GM19438 (cell line): ENCODE results near the gene CFAP221.

ENCODE experiments used
- ATAC-seq: cut with Tn5 transposase; IDR thresholded peaks from one replicate; pipeline ENCODE4 v1.9.1; 2021; ENCODE audit warnings: low read depth; ENCODE audit not compliant: unreplicated experiment

Gene CFAP221

DNA sequence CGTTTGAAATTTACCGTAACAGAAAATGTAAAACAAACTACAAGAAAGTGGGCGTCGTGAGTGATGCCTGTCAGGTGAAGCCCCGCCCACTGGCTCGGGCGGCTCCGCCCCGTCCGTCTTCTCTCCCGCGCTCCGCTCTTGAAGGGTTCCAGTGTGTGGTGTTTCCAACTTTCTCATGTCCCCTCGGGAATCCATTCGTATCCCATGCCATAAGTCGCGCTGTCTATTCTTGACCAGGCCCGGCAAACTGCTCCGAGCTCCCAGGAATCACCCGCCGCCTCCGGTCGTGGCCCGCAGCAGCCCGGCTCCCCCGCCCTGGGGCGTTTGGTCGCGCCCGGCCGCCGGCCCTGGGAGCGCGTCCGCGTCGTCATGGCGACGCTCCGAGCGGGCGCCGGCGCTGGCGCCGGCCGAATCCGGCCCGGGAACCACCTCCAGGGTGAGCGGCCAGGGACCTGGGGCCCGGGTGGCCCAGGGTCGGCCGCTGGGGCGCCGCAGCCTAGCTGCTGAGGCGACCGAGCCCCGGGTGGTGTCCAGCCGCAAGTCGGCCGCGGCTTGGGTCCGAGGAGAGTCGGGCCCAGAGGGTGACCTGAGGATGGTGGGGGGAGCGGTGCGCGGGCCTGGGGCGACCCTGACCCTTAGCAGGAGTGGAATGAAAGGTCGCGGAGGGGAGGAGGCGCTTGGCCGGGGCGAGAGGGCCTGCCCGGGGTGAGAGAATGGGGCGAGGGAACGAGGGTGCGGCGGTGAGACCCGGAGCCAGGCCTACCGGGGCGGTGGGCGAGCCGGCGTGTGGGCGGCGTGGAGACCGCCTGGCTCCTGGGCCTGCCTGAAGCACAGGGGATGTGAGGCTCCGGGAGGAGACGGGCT, at the start of gene CFAP221:
Gene CFAP221 (plus strand): TSS at position 375 of the 864 bp plus-strand sequence. CDS start 1,683 bp downstream, outside the sequence.
- peak; percentile 93 for ATAC-seq

DNA sequence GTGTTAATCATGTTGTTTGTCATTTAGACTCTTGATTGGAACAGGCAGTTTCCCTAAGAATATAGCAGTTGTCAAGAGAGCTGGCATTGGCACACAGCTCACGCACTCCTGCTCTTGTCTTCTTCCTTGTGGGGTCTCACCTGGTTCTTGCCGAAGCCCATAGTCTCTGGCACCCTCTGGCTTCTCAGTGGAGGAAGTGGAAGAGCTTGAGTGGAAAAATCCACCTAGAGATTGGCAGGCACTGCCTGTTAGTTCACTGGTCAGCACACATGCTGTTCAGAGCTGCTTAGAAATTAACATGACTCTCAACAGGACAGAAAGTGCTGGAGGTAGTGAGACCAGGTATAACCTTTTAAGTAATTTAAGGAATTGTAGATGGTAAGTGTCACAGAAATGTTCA, 48.3 kb upstream of the CFAP221 start:
- no peak for ATAC-seq

GRCh38 chr2:119496682-119497081, 47.6 kb upstream of the CFAP221 start:
- ATAC-seq = no peak

- no peak for ATAC-seq
Observed at GRCh38 chr2:119508756-119509155, 35.5 kb upstream of the CFAP221 start.

GRCh38 chr2:119511989-119512388, 32.3 kb upstream of the CFAP221 start:
- ATAC-seq = no peak

DNA sequence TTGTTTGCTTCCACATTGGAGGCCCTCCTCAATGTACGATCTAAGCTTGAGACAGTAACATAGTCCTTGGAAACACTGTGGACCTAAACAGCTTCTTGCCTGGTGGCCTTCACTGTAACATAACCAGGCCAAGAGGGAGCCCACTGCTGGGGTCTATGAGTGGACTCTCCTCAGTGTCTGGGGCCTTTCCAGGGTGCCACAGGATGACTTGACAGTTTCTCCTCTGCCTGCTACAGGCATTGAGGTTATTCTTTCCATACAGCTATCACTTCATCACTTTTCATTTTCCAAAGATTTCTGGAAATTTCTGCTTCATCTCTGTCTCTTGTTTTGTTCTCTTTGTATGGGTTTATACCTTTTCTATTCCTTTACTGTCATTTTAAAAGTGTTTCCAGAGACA, 31.3 kb upstream of the CFAP221 start:
- ATAC-seq = no peak

DNA sequence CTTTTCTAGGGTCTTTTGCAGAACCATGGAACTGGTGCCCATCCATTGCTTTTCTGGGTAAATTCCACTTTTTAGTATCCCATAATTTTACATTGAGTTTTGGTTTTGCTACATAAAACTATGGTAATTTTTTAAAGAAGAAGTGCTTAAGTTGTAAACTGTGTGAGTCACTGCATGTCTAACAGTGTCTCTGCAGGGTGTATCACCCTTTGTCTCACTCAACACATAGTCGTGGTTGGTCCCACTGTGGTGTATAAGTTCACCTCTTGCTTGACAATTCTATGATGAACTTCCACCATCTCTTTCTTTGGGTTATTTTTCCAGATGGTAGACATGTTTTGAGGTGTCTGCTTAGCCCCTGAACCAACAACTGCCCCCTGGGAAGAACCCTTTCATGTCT, 30.4 kb upstream of the CFAP221 start:
- no peak for ATAC-seq

DNA sequence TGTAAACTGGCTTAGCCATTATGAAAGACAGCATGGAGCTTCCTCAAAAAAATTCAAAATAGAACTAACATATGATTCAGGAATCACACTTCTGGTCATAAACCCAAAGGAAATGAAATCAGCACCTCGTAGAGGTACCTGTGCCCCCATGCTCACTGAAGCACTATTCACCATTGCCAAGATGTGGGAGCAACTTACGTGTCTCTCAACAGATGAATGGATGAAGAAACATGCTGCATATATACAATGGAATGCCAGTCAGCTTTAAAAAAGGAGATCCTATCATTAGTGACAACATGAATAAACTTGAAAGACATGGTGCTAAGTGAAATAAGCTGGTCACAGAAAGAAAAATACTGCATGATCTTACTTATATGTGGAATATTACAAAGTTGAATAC, 28.1 kb upstream of the CFAP221 start:
- no peak for ATAC-seq

- ATAC-seq = peak; percentile 70
Observed at GRCh38 chr2:119517433-119517832, 26.8 kb upstream of the CFAP221 start.

GRCh38 chr2:119518401-119519056, 25.7 kb upstream of the CFAP221 start:
- no peak for ATAC-seq

DNA sequence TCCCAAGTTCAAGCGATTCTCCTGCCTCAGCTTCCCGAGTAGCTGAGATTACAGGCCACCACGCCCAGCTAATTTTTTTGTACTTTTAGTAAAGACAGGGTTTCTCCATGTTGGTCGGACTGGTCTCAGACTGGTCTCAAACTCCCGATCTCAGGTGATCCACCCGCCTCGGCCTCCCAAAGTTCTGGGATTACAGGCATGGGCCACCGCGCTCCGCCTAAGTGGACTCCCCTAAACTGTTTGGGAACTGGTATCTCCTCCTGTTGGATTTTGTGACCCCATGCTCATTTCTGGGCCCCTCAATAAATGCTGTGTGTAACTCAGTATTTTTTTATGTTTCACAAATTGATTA, 25.2 kb upstream of the CFAP221 start:
- no peak for ATAC-seq

- no peak for ATAC-seq
Observed at GRCh38 chr2:119520696-119521432, 23.4 kb upstream of the CFAP221 start.

DNA sequence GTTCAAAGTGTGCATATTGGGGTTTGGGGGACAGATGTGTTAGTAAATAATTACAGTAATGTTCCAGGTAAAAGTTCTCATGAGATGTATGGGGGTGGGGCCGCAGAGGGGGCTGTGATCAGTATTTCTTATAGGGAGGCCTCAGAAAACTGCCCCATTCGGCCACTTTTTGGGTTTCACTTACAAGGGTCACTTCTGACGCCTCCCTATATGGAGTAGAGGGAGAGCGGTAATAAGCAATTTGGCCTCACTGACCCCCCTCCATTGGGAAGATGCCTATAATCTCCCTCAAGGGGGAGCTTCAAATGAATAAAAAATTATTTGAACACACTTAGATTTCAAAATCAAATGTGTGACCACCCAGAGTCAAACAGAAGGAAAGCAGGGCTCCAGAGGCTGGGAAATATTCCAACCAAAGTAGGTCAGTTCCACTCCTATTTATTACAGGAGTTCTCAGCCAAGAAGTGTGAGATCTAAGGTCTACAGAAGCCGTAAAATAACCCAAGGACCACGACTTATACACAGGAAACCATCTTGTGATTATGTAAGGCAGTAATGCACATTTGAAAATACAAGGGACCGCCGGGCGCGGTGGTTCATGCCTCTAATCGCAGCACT, 22.7 kb upstream of the CFAP221 start:
- no peak for ATAC-seq

DNA sequence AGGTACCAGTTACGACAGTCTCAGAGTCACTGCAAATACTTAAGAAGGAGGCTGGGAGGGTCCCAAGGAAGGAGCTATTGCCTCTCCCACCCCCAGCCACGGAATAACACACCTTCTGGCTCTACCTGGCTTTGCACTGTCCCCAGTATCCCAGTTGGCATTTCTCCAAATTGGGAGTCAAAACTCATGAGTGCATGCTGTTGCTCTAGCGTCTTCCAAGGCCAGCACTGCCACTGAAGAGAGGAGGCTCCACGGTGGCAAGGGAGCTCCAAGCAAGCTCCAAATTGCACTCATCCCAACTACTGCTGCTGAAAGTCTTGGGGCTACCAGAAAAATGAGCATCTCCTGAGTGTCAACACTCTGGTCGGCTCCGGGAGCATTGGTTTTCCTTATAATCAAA, 21.6 kb upstream of the CFAP221 start:
- ATAC-seq = no peak

DNA sequence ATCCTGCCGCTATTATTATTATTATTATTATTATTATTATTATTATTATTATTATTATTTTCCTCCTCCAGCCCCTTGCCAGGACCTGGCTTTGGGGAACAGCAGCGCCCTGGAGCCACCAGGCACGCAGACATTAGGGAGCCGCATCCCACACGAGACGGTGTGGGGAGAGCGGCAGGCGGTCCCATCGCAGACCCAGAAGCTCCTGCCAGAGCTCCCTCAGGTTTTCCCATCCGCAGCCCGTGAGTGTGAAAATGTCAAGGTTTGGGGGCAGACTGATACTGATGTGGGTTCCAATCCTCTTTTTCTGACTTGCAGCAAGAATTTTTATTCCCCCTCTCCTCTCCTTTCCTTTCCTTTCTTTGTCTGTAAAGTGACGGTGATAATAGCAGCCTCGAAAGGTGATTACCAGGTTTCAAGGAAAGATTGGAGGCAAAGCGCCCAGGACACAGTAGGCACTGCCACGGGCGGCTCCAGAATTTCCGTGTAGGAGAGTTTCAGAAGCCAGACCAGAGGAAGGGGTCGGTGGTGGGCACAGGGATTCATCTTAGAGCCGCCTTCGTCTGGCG, 20.8 kb upstream of the CFAP221 start:
- no peak for ATAC-seq

- ATAC-seq = no peak
Observed at GRCh38 chr2:119523952-119524694, 20.1 kb upstream of the CFAP221 start, which contains the start of gene SCTR. TSS of gene SCTR (minus strand) at chr2:119524483. CDS start at chr2:119524226, 257 bp downstream.

DNA sequence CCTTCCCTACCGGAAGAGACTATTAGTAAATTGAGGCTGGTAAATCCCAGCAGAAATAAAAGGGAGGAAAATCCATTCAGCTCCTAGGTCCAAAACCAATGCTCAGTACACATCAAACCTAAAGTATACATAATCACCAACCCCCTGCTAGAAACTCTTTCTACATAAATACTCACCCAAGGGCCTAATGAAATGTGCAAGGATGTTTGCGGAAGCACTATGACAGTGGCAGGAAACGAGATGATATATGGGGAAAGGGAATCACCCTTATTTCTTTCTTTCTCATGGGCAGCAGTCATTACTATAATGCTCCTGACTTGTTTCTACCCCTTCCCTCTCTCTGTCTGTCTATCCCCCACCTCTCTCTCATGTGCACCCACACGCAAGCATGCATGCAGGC, 18.6 kb upstream of the CFAP221 start:
- ATAC-seq = no peak

DNA sequence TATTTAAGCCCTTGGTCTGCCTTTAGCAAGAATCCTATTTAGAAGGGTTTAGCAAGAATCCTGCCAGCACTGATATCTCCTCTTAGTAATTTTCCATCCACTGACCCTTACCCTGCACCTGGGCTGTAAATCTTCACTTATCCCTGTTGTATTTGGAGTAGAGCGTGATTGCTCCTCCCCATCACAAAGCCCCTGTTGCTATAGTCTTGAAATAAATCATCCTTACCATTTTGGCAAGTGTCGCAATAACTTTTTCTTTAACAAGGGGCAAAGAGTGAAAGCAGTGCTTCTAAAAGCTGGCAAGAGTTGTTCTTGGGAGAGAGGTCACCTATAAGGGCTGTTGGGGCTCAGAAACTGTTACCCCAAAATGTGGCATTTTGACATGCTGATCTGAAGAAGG, 16.2 kb upstream of the CFAP221 start:
- ATAC-seq = no peak

DNA sequence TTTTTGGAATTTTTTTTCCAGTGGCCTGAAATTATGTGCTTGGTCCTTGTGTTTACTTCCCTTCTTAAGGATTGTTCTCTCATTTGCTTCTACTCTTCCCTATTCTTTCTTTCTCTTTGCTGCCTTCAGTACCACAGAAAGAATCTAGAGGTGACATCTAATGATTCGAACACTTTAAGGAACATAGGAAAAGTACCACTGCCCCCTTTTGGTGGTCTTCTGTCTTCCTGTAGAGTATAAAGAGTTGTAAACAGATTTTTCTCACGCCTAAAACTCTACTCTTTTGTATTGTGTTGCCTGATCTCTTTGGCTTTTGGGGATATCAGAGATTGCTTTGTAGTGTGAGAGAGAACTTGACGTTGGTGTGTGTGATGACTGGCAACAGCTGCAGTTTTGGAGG, 13.0 kb upstream of the CFAP221 start:
- ATAC-seq = no peak

- ATAC-seq = no peak
Observed at GRCh38 chr2:119533560-119533959, 10.7 kb upstream of the CFAP221 start.
